C4-2B (cell line): ENCODE results near the gene KCNC4.

Source experiments
- ZFX ChIP-seq: fragments of 450-650 bp; IDR thresholded peaks from 2 replicates; pipeline ENCODE4 v1.6.1; 2017
- TF ChIP-seq, protein P1 (sequence below): fragments of 450-650 bp; conservative IDR thresholded peaks from 2 replicates; pipeline ENCODE4 v1.5.1; 2017; ENCODE audit warnings: mild to moderate bottlenecking

DNA sequence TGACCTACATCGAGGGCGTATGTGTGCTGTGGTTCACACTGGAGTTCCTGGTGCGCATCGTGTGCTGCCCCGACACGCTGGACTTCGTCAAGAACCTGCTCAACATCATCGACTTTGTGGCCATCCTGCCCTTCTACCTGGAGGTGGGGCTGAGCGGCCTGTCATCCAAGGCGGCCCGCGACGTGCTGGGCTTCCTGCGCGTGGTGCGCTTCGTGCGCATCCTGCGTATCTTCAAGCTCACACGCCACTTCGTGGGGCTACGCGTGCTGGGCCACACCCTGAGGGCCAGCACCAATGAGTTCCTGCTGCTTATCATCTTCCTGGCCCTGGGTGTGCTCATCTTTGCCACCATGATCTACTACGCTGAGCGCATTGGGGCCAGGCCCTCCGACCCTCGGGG is 13.0 kb downstream of the KCNC4 start:
- TF ChIP-seq, protein P1, sequence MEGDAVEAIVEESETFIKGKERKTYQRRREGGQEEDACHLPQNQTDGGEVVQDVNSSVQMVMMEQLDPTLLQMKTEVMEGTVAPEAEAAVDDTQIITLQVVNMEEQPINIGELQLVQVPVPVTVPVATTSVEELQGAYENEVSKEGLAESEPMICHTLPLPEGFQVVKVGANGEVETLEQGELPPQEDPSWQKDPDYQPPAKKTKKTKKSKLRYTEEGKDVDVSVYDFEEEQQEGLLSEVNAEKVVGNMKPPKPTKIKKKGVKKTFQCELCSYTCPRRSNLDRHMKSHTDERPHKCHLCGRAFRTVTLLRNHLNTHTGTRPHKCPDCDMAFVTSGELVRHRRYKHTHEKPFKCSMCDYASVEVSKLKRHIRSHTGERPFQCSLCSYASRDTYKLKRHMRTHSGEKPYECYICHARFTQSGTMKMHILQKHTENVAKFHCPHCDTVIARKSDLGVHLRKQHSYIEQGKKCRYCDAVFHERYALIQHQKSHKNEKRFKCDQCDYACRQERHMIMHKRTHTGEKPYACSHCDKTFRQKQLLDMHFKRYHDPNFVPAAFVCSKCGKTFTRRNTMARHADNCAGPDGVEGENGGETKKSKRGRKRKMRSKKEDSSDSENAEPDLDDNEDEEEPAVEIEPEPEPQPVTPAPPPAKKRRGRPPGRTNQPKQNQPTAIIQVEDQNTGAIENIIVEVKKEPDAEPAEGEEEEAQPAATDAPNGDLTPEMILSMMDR = no peak
- TF ChIP-seq ZFX = no peak
